Measurements from ENCODE around the gene ARHGAP20.
A peak's percentile ranks its signal among the peaks of the same experiment; 100 is the strongest.

The ARHGAP20 gene

GRCh38 chr11:110711776-110712658 lies at the start of gene ARHGAP20:
TSS of gene ARHGAP20 (minus strand) at chr11:110712437. CDS start at chr11:110712231, 206 bp downstream.
- DNase-seq (ENCODE audit: low spot score), result peak; percentile 61

DNA sequence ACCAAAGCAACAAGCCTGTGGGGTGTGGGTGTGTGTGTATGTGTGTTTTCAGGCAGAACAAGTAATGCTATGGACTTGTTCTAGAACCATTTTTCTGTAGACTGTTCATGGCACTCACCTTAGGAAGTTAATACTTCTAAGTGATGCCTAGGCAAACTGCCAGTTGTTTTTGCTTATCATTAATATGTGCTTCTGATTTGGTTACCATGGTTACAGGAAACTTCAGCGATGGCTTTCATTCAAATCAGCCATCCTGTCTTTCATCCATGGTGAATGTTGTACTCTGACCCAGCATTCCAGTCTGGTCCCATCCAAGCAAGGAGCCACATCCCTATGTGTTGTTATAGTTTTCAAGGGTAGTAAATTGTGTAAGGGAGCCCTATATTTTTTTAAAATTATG lies 49.8 kb upstream of the ARHGAP20 start:
- DNase-seq (ENCODE audit: low spot score), result no peak

- no peak for DNase-seq (ENCODE audit: low spot score)
Observed at GRCh38 chr11:110761131-110761530, 48.9 kb upstream of the ARHGAP20 start.

DNA sequence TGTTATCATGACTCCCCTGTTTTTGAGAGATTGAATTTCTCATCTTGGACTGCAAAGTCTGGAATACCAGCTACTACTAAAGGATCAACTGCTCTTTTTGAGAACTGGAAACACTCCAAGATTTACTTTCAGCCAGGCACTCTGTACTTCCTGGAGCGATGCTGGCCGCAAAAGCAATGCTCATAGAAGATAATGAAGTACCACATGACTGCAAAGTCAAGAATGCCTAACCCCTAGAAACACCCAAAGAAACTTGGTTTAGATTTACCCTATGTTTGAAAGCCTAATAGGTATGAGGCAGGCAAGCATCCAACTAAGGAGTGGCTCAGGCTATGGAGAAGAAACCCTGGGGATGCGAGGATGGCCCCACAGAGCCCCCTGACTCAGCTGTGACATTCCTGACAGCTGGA lies 47.7 kb upstream of the ARHGAP20 start:
- DNase-seq (ENCODE audit: low spot score), result no peak

- no peak for DNase-seq (ENCODE audit: low spot score)
Observed at GRCh38 chr11:110757962-110758755, 45.9 kb upstream of the ARHGAP20 start.

DNA sequence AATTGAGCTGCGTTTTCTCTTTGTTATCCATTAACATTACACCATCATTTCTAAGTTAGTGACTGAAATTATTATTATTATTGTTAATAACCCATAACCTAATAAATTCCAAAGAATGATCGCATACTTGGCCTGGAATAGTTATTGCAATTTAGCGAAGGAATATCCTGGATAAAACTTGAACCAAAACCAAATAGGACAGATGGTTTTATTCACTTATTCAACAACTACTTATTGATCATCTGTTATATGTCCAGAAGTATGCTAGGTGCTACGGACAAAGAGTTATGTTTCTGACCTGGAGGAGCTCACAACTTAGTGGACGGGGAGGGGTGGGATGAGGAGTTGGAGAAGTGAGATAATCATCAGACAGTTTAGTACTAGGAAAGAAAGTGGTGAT lies 44.8 kb upstream of the ARHGAP20 start:
- no peak for DNase-seq (ENCODE audit: low spot score)

DNA sequence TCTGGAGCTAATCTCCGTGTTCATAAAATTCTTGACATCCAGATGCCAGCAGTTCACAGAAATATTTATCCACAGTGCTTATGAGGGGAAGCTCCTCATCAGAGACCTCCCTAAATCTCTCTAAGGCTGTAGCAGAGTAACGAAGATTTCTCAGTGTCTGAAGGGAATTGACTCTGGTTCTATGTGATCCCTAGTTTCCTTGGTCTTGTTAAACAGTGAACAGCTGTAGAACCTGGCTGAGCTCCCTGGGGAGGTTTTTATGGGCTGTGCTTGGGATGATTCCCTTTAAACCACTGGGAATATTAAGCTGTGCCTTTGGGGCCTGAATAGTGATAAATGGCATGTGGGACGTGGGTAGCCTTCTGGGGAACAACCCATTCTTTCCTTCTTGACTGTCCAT lies 43.7 kb upstream of the ARHGAP20 start:
- no peak for DNase-seq (ENCODE audit: low spot score)

GRCh38 chr11:110752890-110753289 lies 40.7 kb upstream of the ARHGAP20 start:
- no peak for DNase-seq (ENCODE audit: low spot score)

- no peak for DNase-seq (ENCODE audit: low spot score)
Observed at GRCh38 chr11:110750100-110750499, 37.9 kb upstream of the ARHGAP20 start.

GRCh38 chr11:110747531-110747930 lies 35.3 kb upstream of the ARHGAP20 start:
- DNase-seq (ENCODE audit: low spot score), result no peak

DNA sequence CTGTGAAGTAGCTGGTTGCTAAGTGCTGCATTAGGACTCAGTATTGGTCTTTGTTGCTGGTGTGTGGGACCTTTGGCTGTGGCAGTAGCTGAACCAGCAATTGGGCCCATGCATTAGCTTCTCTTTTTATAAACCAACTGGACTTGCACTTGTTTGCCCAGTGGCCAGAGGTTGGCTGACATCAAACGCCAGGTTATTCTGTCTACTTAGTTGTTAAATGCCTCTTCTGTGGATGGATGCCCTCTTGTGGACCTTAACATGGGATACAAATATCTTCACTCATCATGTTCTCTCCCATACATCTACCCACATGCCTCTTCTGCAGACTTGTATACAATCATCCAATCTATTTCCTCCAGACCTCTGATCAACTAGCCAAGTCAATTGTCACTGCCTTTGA lies 26.4 kb upstream of the ARHGAP20 start:
- no peak for DNase-seq (ENCODE audit: low spot score)

DNA sequence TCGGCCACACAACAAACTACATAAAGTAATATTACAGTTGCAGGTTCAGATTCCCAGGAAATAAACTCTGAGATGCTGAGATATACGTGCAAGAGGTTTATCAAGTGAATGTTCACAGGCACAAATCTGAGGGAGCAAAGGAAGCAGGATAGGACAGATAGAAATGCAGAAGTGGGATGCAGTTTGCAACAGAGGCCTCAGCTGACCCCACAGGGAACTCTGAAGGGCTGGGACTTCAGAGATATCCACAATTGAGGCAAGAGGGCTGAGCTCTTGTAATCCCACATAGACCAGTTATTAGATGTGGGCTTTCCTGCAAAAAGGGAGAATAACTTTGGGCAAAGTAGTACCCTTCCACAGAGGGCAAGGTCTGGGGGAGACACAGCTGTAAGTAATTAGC lies 25.4 kb upstream of the ARHGAP20 start:
- no peak for DNase-seq (ENCODE audit: low spot score)

DNA sequence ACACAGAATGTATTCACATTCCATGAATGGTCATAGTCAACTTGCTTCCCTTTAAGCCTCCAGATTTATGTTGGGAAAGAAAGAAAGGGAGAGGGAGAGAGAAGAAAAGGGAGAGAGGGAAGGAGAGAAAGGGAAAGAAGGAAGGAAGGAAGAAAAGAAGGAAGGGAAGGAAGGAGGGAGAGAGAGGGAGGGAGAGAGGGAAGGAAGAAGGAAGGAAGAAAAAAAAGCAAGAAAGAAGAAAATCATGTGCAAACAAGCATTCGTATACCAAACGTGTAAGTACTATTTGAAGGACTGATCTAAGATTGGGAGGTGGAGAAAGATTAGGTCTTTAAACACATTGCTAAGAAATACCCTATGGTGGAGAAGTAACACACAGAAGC lies 23.9 kb upstream of the ARHGAP20 start:
- DNase-seq (ENCODE audit: low spot score), result no peak

GRCh38 chr11:110735455-110736170 lies 23.4 kb upstream of the ARHGAP20 start:
- no peak for DNase-seq (ENCODE audit: low spot score)

GRCh38 chr11:110734790-110735189 lies 22.6 kb upstream of the ARHGAP20 start:
- DNase-seq (ENCODE audit: low spot score), result no peak

DNA sequence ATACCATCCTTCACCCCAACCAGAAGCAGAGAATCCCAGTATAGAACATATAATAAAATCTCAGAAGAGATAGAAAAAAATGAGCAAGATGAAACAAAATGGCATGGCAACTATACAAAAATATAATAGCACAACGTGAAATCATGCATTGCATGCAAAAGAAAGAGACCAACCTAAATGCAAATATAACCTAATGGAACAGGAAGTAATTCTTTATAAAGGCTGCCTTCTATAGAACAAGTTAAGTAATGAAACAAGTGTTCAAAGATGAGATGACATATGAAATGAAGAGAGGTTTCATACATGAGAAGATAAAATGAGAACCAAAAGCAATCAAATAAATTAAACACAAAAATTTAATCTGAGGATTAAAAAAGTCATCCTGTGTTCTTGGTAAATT lies 18.5 kb upstream of the ARHGAP20 start:
- DNase-seq (ENCODE audit: low spot score), result no peak

GRCh38 chr11:110728883-110729282 lies 16.6 kb upstream of the ARHGAP20 start:
- DNase-seq (ENCODE audit: low spot score), result no peak

DNA sequence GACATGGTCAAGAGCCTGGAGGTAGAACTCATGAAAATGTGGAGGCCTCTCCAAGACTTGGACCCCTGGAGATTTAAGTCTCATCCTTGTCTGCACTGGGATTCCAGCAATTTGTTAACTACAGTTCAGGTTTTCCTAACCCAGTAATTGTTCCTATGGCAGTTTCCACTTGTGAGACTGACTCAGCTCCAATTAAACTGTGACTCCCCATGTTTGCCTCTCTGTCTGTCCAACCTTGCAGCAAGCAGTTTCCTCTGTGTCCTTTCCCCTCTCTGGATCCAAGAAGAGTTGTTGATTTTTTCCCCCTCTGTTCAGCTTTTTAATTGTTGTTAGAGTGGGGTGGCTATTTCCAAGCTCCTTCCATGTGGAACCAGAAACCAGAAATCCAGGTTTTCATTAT lies 16.2 kb upstream of the ARHGAP20 start:
- DNase-seq (ENCODE audit: low spot score), result no peak

DNA sequence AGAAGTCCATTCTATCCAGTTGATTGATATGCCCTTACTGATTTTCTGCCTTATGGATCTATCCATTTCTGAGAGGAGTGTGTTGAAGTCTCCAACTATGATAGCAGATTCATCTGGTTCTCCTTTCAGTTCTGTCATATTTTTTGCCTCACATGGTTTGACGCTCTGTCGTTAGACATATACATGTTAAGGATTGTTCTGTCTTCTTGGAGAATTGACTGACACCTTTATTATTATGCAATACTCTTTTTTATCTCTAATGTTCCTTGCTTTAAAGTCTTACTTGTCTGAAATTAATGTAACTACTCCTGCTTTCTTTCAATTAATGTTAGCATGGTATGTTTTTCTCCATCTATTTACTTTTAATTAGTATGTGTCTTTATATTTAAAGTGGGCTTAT lies 12.1 kb upstream of the ARHGAP20 start:
- no peak for DNase-seq (ENCODE audit: low spot score)

- DNase-seq (ENCODE audit: low spot score), result no peak
Observed at GRCh38 chr11:110720431-110721275, 8.4 kb upstream of the ARHGAP20 start.

DNA sequence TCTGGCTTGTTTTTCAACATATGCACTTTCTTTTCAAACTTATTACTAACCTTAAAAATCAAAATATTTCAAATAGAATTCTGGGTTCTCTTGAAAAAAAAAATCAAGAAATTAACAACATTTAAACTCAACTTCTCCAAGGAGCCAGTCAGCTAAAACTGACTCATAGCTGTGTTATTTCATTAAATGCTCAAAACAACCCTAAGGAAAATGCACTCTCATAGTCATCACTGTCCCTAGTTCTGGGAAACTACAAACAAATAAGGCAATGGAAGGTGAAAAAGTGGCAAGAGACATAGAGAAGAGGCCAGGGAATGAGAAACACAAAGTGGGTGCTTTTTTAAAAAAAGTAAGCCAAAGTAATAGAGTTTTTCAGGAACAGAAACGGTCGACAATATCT lies 4.1 kb upstream of the ARHGAP20 start:
- DNase-seq (ENCODE audit: low spot score), result no peak

- no peak for DNase-seq (ENCODE audit: low spot score)
Observed at GRCh38 chr11:110715541-110715940, 3.3 kb upstream of the ARHGAP20 start.

All from HuH-7 (cell line).